GM12891 (cell line): ENCODE data around the gene SEPTIN3.

Source experiments
- DNase-seq: peaks from one replicate; pipeline ENCODE4 v3.0.0; 2011; ENCODE audit warnings: low spot score; ENCODE audit not compliant: insufficient read length
- FAIRE-seq: peaks from 2 replicates; lab custom pipeline; 2011; peaks lifted over from hg19 to GRCh38; lab: Jason Lieb, UNC
- PAX5 ChIP-seq: IDR thresholded peaks from 2 replicates; pipeline ENCODE4 v1.6.1; 2011; ENCODE audit warnings: low read length, moderate library complexity, mild to moderate bottlenecking; ENCODE audit not compliant: insufficient read depth, severe bottlenecking
- POLR2A ChIP-seq: IDR thresholded peaks from 2 replicates; pipeline ENCODE4 v1.6.1; 2011; ENCODE audit warnings: low read depth, low read length, control low read depth
- POLR2AphosphoS5 ChIP-seq: IDR thresholded peaks from 2 replicates; pipeline ENCODE4 v1.6.1; 2011; ENCODE audit warnings: low read depth, low read length, control low read depth
- POU2F2 ChIP-seq: IDR thresholded peaks from 2 replicates; pipeline ENCODE4 v1.6.1; 2011; ENCODE audit warnings: low read depth, mild to moderate bottlenecking, control low read depth, low read length, moderate library complexity
- SPI1 ChIP-seq: IDR thresholded peaks from 2 replicates; pipeline ENCODE4 v1.6.1; 2011; ENCODE audit warnings: low read depth, low read length, control low read depth
- TAF1 ChIP-seq: IDR thresholded peaks from 2 replicates; pipeline ENCODE4 v1.6.1; 2011; ENCODE audit warnings: low read depth, low read length, control low read depth

The SEPTIN3 gene

GRCh38 chr22:41929418-41929810 lies 39.8 kb upstream of the SEPTIN3 start:
- no peak for TF ChIP-seq POLR2AphosphoS5
- no peak for TF ChIP-seq TAF1
- TF ChIP-seq PAX5: no peak
- no peak for TF ChIP-seq SPI1
- TF ChIP-seq POLR2A: no peak
- TF ChIP-seq POU2F2: no peak
- FAIRE-seq: no peak

GRCh38 chr22:41931701-41932269 lies 37.5 kb upstream of the SEPTIN3 start:
- FAIRE-seq: peak; percentile 88
- no peak for DNase-seq
- no peak for TF ChIP-seq SPI1
- 0 out of 2 replicates have a peak, but pooled peaks have one; percentile 13 for TF ChIP-seq POU2F2

More at GRCh38 chr22:41929418-41929810, 39.8 kb upstream of the SEPTIN3 start:
- no peak for DNase-seq

- FAIRE-seq: no peak
- TF ChIP-seq PAX5: no peak
- no peak for TF ChIP-seq POLR2AphosphoS5
- TF ChIP-seq SPI1: no peak
- TF ChIP-seq POLR2A: no peak
- TF ChIP-seq TAF1: no peak
- TF ChIP-seq POU2F2: no peak
- DNase-seq: no peak
Measured at GRCh38 chr22:41932353-41932752, 36.9 kb upstream of the SEPTIN3 start.

- DNase-seq (no peak), FAIRE-seq (peak; percentile 84)
- TF ChIP-seq PAX5 (no peak), POU2F2 (no peak), POLR2A (no peak), TAF1 (no peak), POLR2AphosphoS5 (no peak), SPI1 (peak; percentile 66)
Measured at GRCh38 chr22:41933411-41934177, 35.6 kb upstream of the SEPTIN3 start.

GRCh38 chr22:41934284-41935014 lies 34.8 kb upstream of the SEPTIN3 start:
- DNase-seq: no peak
- TF ChIP-seq POLR2A (no peak), POLR2AphosphoS5 (no peak), SPI1 (no peak), PAX5 (no peak), POU2F2 (no peak), TAF1 (no peak)
- FAIRE-seq: peak; percentile 75

- no peak for DNase-seq
- no peak for FAIRE-seq
- no peak for TF ChIP-seq POU2F2
- TF ChIP-seq SPI1: no peak
- TF ChIP-seq TAF1: no peak
- no peak for TF ChIP-seq POLR2A
- no peak for TF ChIP-seq PAX5
- no peak for TF ChIP-seq POLR2AphosphoS5
Measured at GRCh38 chr22:41935015-41935351, 34.3 kb upstream of the SEPTIN3 start.

- DNase-seq (no peak), FAIRE-seq (peak; percentile 28)
- TF ChIP-seq POU2F2: no peak
- TF ChIP-seq TAF1: no peak
- no peak for TF ChIP-seq POLR2A
- TF ChIP-seq PAX5: no peak
- TF ChIP-seq SPI1: no peak
- no peak for TF ChIP-seq POLR2AphosphoS5
Measured at GRCh38 chr22:41935509-41935908, 33.7 kb upstream of the SEPTIN3 start.

- no peak for TF ChIP-seq SPI1
- no peak for TF ChIP-seq TAF1
- no peak; the same call in 1 of the 2 replicates for TF ChIP-seq POLR2A
- TF ChIP-seq POU2F2: no peak
- TF ChIP-seq PAX5: no peak
- no peak for TF ChIP-seq POLR2AphosphoS5
- DNase-seq (no peak), FAIRE-seq (no peak)
Measured at GRCh38 chr22:41936894-41937169, 32.4 kb upstream of the SEPTIN3 start.

GRCh38 chr22:41939981-41940831 lies 29.0 kb upstream of the SEPTIN3 start:
- TF ChIP-seq POU2F2: peak; percentile 19; the same call in 1 of the 2 replicates
- TF ChIP-seq POLR2AphosphoS5: peak; percentile 86; the same call in 1 of the 2 replicates
- TF ChIP-seq POLR2A: peak; percentile 91
- TF ChIP-seq SPI1: peak; percentile 62
- peak; percentile 48; the same call in 1 of the 2 replicates for TF ChIP-seq TAF1
- TF ChIP-seq PAX5: no peak
- DNase-seq: no peak
- FAIRE-seq: peak; percentile 99
